ENCODE measurements around the gene METTL23.

Gene METTL23

GRCh38 chr17:76726776-76727718 lies at the start of gene METTL23:
TSS of gene METTL23 (plus strand) at chr17:76726839. CDS start at chr17:76729711, 2,872 bp downstream.
- H3K9ac ChIP-seq (ENCODE audit: insufficient read length, low read depth), result peak within 1 kb of the TSS; percentile 99
- H3K9me3 ChIP-seq (ENCODE audit: insufficient read depth, low read length), result no peaks in the 10 kb centered on the region
- DNase-seq (ENCODE audit: low read depth, low spot score), result peak; percentile 46
- H3K27me3 ChIP-seq (ENCODE audit: insufficient read depth, insufficient read length), result no peaks in the 10 kb centered on the region
- TF ChIP-seq ZNF274 (IDR thresholded peaks at IDR 0.05; ENCODE audit: low read depth, low read length), result no peak
- no peak for TF ChIP-seq SUZ12 (IDR thresholded peaks at IDR 0.05; ENCODE audit: extremely low read depth, insufficient read depth, insufficient read length)
- TF ChIP-seq YY1 (IDR thresholded peaks at IDR 0.05; ENCODE audit: insufficient read depth, insufficient read length), result no peak
- peaks cover 48% of the 10 kb centered on the region for H3K36me3 ChIP-seq (ENCODE audit: insufficient read depth, insufficient read length, low read length)
- H3K4me1 ChIP-seq (ENCODE audit: insufficient read depth, insufficient read length), result peaks cover 2% of the 10 kb centered on the region
- H3K4me3 ChIP-seq (ENCODE audit: insufficient read length, low read depth), result peak within 1 kb of the TSS; percentile 95

- DNase-seq (ENCODE audit: low read depth, low spot score), result no peak
- Histone ChIP-seq H3K9ac (ENCODE audit: insufficient read length, low read depth) (no peak overlapping the region), H3K4me3 (ENCODE audit: insufficient read length, low read depth) (no peak overlapping the region), H3K9me3 (ENCODE audit: insufficient read depth, low read length) (peaks cover 6% of the 10 kb centered on the region; the same call in 1 of the 2 replicates), H3K27me3 (ENCODE audit: insufficient read depth, insufficient read length) (no peaks in the 10 kb centered on the region), H3K36me3 (ENCODE audit: insufficient read depth, insufficient read length, low read length) (peaks cover 6% of the 10 kb centered on the region), H3K4me1 (ENCODE audit: insufficient read depth, insufficient read length) (peaks cover 9% of the 10 kb centered on the region)
- TF ChIP-seq ZNF274 (IDR thresholded peaks at IDR 0.05; ENCODE audit: low read depth, low read length) (no peak), YY1 (IDR thresholded peaks at IDR 0.05; ENCODE audit: insufficient read depth, insufficient read length) (no peak), SUZ12 (IDR thresholded peaks at IDR 0.05; ENCODE audit: extremely low read depth, insufficient read depth, insufficient read length) (no peak)
Observed at GRCh38 chr17:76677406-76677805, 49.2 kb upstream of the METTL23 start.

GRCh38 chr17:76678330-76678729 lies 48.3 kb upstream of the METTL23 start:
- DNase-seq (ENCODE audit: low read depth, low spot score), result no peak
- Histone ChIP-seq H3K4me1 (ENCODE audit: insufficient read depth, insufficient read length) (peaks cover 9% of the 10 kb centered on the region), H3K9ac (ENCODE audit: insufficient read length, low read depth) (no peak overlapping the region), H3K9me3 (ENCODE audit: insufficient read depth, low read length) (peaks cover 6% of the 10 kb centered on the region; the same call in 1 of the 2 replicates), H3K36me3 (ENCODE audit: insufficient read depth, insufficient read length, low read length) (peaks cover 14% of the 10 kb centered on the region), H3K27me3 (ENCODE audit: insufficient read depth, insufficient read length) (no peaks in the 10 kb centered on the region), H3K4me3 (ENCODE audit: insufficient read length, low read depth) (no peak overlapping the region)
- TF ChIP-seq ZNF274 (IDR thresholded peaks at IDR 0.05; ENCODE audit: low read depth, low read length) (no peak), YY1 (IDR thresholded peaks at IDR 0.05; ENCODE audit: insufficient read depth, insufficient read length) (no peak), SUZ12 (IDR thresholded peaks at IDR 0.05; ENCODE audit: extremely low read depth, insufficient read depth, insufficient read length) (no peak)

- DNase-seq (ENCODE audit: low read depth, low spot score), result no peak
- H3K27me3 ChIP-seq (ENCODE audit: insufficient read depth, insufficient read length), result no peaks in the 10 kb centered on the region
- H3K4me3 ChIP-seq (ENCODE audit: insufficient read length, low read depth), result no peak overlapping the region
- H3K9ac ChIP-seq (ENCODE audit: insufficient read length, low read depth), result no peak overlapping the region
- H3K36me3 ChIP-seq (ENCODE audit: insufficient read depth, insufficient read length, low read length), result peaks cover 18% of the 10 kb centered on the region
- peaks cover 6% of the 10 kb centered on the region; the same call in 1 of the 2 replicates for H3K9me3 ChIP-seq (ENCODE audit: insufficient read depth, low read length)
- peaks cover 9% of the 10 kb centered on the region for H3K4me1 ChIP-seq (ENCODE audit: insufficient read depth, insufficient read length)
- TF ChIP-seq YY1 (IDR thresholded peaks at IDR 0.05; ENCODE audit: insufficient read depth, insufficient read length), result no peak
- TF ChIP-seq ZNF274 (IDR thresholded peaks at IDR 0.05; ENCODE audit: low read depth, low read length), result no peak
- TF ChIP-seq SUZ12 (IDR thresholded peaks at IDR 0.05; ENCODE audit: extremely low read depth, insufficient read depth, insufficient read length), result no peak
Observed at GRCh38 chr17:76679239-76679638, 47.4 kb upstream of the METTL23 start.

GRCh38 chr17:76681222-76682137 lies 45.2 kb upstream of the METTL23 start:
- H3K9ac ChIP-seq (ENCODE audit: insufficient read length, low read depth), result no peak overlapping the region
- DNase-seq (ENCODE audit: low read depth, low spot score), result peak; percentile 59
- H3K27me3 ChIP-seq (ENCODE audit: insufficient read depth, insufficient read length), result no peaks in the 10 kb centered on the region
- H3K4me1 ChIP-seq (ENCODE audit: insufficient read depth, insufficient read length), result peaks cover 9% of the 10 kb centered on the region
- peaks cover 23% of the 10 kb centered on the region for H3K36me3 ChIP-seq (ENCODE audit: insufficient read depth, insufficient read length, low read length)
- no peaks in the 10 kb centered on the region for H3K9me3 ChIP-seq (ENCODE audit: insufficient read depth, low read length)
- H3K4me3 ChIP-seq (ENCODE audit: insufficient read length, low read depth), result no peak overlapping the region
- TF ChIP-seq YY1 (IDR thresholded peaks at IDR 0.05; ENCODE audit: insufficient read depth, insufficient read length), result no peak
- no peak for TF ChIP-seq ZNF274 (IDR thresholded peaks at IDR 0.05; ENCODE audit: low read depth, low read length)
- TF ChIP-seq SUZ12 (IDR thresholded peaks at IDR 0.05; ENCODE audit: extremely low read depth, insufficient read depth, insufficient read length), result no peak

- Histone ChIP-seq H3K27me3 (ENCODE audit: insufficient read depth, insufficient read length) (no peaks in the 10 kb centered on the region), H3K9me3 (ENCODE audit: insufficient read depth, low read length) (no peaks in the 10 kb centered on the region), H3K36me3 (ENCODE audit: insufficient read depth, insufficient read length, low read length) (peaks cover 23% of the 10 kb centered on the region), H3K9ac (ENCODE audit: insufficient read length, low read depth) (no peak overlapping the region), H3K4me1 (ENCODE audit: insufficient read depth, insufficient read length) (peaks cover 15% of the 10 kb centered on the region), H3K4me3 (ENCODE audit: insufficient read length, low read depth) (no peak overlapping the region)
- TF ChIP-seq SUZ12 (IDR thresholded peaks at IDR 0.05; ENCODE audit: extremely low read depth, insufficient read depth, insufficient read length) (no peak), YY1 (IDR thresholded peaks at IDR 0.05; ENCODE audit: insufficient read depth, insufficient read length) (no peak), ZNF274 (IDR thresholded peaks at IDR 0.05; ENCODE audit: low read depth, low read length) (no peak)
- no peak for DNase-seq (ENCODE audit: low read depth, low spot score)
Observed at GRCh38 chr17:76682296-76682695, 44.3 kb upstream of the METTL23 start.

Measured in NT2/D1 (cell line).